ENCODE measurements around the gene ALG14.

- TF ChIP-seq CTCF (IDR thresholded peaks at IDR 0.05; ENCODE audit: low read depth, low read length), result no peak
- TF ChIP-seq EZH2phosphoT487 (IDR thresholded peaks at IDR 0.05; ENCODE audit: low read depth), result no peak
Observed at GRCh38 chr1:95067062-95067461, 5.7 kb downstream of the ALG14 start.
